GM19395 (cell line): ENCODE results near the gene INO80.
"Not testable (repeated sequence)": the region's sequence is repeated elsewhere in the genome, so short reads cannot be mapped to it uniquely, and the experiment has no call there.

Source experiments
- ATAC-seq: cut with Tn5 transposase; IDR thresholded peaks from one replicate; pipeline ENCODE4 v1.9.1; 2021; ENCODE audit warnings: mild to moderate bottlenecking, moderate library complexity; ENCODE audit not compliant: unreplicated experiment

INO80 gene

GRCh38 chr15:41116962-41117252 is 827 bp upstream of the INO80 start:
- ATAC-seq = no peak

GRCh38 chr15:41115652-41116115 is 396 bp downstream of the INO80 start:
- ATAC-seq = peak; percentile 55

- ATAC-seq = peak; percentile 4
These were observed 874 bp downstream of the INO80 start for GRCh38 chr15:41115161-41115651.

GRCh38 chr15:41106947-41107346 is 9.1 kb downstream of the INO80 start:
- no peak for ATAC-seq

- no peak for ATAC-seq
These were observed 10.4 kb downstream of the INO80 start for GRCh38 chr15:41105348-41106334.

GRCh38 chr15:41104234-41104633 is 11.8 kb downstream of the INO80 start:
- no peak for ATAC-seq

- ATAC-seq = no peak
These were observed 13.2 kb downstream of the INO80 start for GRCh38 chr15:41102854-41103253.

GRCh38 chr15:41096178-41096577 is 19.9 kb downstream of the INO80 start:
- ATAC-seq = no peak

- ATAC-seq = no peak
These were observed 31.1 kb downstream of the INO80 start for GRCh38 chr15:41085029-41085428.

GRCh38 chr15:41080144-41080543 is 35.9 kb downstream of the INO80 start:
- ATAC-seq = no peak

GRCh38 chr15:41079717-41080116 is 36.4 kb downstream of the INO80 start:
- ATAC-seq = no peak

GRCh38 chr15:41078879-41079278 is 37.2 kb downstream of the INO80 start:
- not testable (repeated sequence) for ATAC-seq

GRCh38 chr15:41078125-41078524 is 38.0 kb downstream of the INO80 start:
- ATAC-seq = no peak

- ATAC-seq = no peak
These were observed 43.1 kb downstream of the INO80 start for GRCh38 chr15:41073028-41073427.

- no peak for ATAC-seq
These were observed 44.1 kb downstream of the INO80 start for GRCh38 chr15:41072013-41072412.

- ATAC-seq = no peak
These were observed 49.6 kb downstream of the INO80 start for GRCh38 chr15:41066516-41066915.

GRCh38 chr15:41061667-41062066 is 54.4 kb downstream of the INO80 start:
- ATAC-seq = no peak

- no peak for ATAC-seq
These were observed 55.6 kb downstream of the INO80 start for GRCh38 chr15:41060505-41060904.

- ATAC-seq = no peak
These were observed 59.3 kb downstream of the INO80 start for GRCh38 chr15:41056810-41057209.

- no peak for ATAC-seq
These were observed 60.4 kb downstream of the INO80 start for GRCh38 chr15:41055706-41056105.

GRCh38 chr15:41051139-41051538 is 64.9 kb downstream of the INO80 start:
- no peak for ATAC-seq

GRCh38 chr15:41048852-41049251 is 67.2 kb downstream of the INO80 start:
- ATAC-seq = no peak
